Measurements from ENCODE around the gene YTHDF2. TPM values are rescaled to one million over a fixed set of nuclear protein-coding genes. Genes with fewer than 3 reads are reported as not detected.

Gene YTHDF2
- total and polyA plus RNA-seq, 9 of the 15 experiments (the other 6 are each of a cell fraction or from before 2014, with no cell fraction given): 41.0 to 111 (median 83.3) TPM

- TF ChIP-seq AFF1 (IDR thresholded peaks at IDR 0.05; ENCODE audit: low read depth in 1 of 2, partially characterized antibody in 2 of 2) (peak in 1 of 2 experiments; percentile 64), TRIM25 (IDR thresholded peaks at IDR 0.05; ENCODE audit: borderline replicate concordance) (peak; percentile 24; the same call in 1 of the 2 replicates), GTF2A2 (tag; IDR thresholded peaks at IDR 0.05) (peak; percentile 68; the same call in 1 of the 2 replicates), ZKSCAN1 (IDR thresholded peaks at IDR 0.05; ENCODE audit: low read depth, low read length) (peak; percentile 75; the same call in 1 of the 2 replicates), FOSL1 (tag; conservative IDR thresholded peaks at IDR 0.05) (peak; percentile 76), DMBX1 (CRISPR knock-in tag; IDR thresholded peaks at IDR 0.05; ENCODE audit: borderline replicate concordance) (peak; percentile 58; the same call in 1 of the 2 replicates), MXD1 (CRISPR knock-in tag; IDR thresholded peaks at IDR 0.05; ENCODE audit: borderline replicate concordance, poor library complexity, severe bottlenecking) (peak; percentile 54), YY1 (IDR thresholded peaks at IDR 0.05; ENCODE audit: borderline replicate concordance in 1 of 3, control insufficient read depth in 1 of 3, extremely low read depth in 1 of 3, insufficient read depth in 3 of 3, insufficient read length in 1 of 3, insufficient replicate concordance in 2 of 3, low read depth in 1 of 3, low read length in 2 of 3) (peak in 2 of 3 experiments; percentile 60 to 74), MAFG (tag; conservative IDR thresholded peaks at IDR 0.05) (no peak)
Measured at GRCh38 chr1:28736450-28737306, at the start of gene YTHDF2 (continued).
